HG02678 (cell line): Measurements from ENCODE around the gene CXADR.
"Not testable (repeated sequence)": the region's sequence is repeated elsewhere in the genome, so short reads cannot be mapped to it uniquely, and the experiment has no call there.

ENCODE experiments used
- ATAC-seq: cut with Tn5 transposase; IDR thresholded peaks from one replicate; pipeline ENCODE4 v1.9.1; 2021; ENCODE audit warnings: mild to moderate bottlenecking, moderate library complexity; ENCODE audit not compliant: unreplicated experiment

Gene CXADR

GRCh38 chr21:17512253-17513213 lies at the start of gene CXADR:
Gene CXADR, plus strand, starts transcription at chr21:17513043. Its CDS starts 87 bp downstream, at chr21:17513130.
- ATAC-seq = peak; percentile 80

DNA sequence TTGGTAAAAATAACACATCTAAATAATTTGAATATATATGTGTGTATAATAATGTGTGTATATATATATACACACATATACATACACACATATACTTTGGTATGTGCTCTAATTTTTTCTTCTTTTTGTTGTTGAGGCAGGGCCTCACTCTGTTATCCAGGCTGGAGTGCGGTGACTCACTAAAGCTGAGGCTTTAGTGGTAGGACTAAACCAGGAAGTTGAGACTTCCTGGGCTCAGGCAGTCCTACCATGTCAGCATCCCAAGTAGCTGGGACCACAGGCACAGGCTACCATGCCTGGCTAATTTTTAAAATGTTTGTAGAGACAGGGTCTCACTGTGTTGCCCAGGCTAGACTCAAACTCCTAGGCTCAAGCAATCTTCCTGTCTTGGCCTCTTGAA lies 46.7 kb upstream of the CXADR start:
- no peak for ATAC-seq

DNA sequence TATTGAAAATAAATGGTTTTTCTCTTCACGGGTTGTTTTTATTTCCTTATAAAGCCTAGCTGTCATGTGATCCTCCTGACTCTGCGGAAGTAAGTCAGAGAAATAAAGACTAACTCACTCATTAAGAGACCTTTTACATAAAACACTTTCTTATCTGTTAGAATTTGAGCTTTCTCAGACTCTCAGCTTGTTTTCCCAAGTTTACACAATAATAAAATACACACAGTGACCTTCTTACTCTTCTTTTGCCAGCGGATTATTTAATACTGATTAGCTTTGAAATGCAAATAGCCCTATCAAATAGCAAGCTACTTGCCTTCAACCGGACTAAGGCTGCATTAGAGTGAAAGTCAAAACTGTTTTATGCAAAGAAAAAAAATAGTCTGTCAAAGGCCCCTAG lies 45.5 kb upstream of the CXADR start:
- ATAC-seq = no peak

DNA sequence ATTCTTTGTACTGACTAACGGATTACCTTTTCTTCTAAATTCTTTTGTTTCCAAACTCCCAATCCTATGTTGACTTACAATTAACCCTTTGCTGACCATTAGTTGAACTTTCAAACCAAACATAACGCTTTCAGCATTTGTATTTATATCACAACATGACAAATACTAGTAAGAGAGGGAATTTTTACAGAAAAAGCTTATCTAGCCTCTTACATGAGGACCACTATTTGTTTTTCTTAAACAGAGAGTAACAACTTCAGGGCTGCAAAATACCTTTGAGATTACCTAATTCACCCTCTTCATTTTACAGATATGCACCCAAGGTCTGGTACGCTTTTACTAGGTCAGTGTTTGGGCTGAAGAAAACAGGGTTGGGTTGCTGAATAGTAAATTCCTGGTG lies 45.0 kb upstream of the CXADR start:
- no peak for ATAC-seq

DNA sequence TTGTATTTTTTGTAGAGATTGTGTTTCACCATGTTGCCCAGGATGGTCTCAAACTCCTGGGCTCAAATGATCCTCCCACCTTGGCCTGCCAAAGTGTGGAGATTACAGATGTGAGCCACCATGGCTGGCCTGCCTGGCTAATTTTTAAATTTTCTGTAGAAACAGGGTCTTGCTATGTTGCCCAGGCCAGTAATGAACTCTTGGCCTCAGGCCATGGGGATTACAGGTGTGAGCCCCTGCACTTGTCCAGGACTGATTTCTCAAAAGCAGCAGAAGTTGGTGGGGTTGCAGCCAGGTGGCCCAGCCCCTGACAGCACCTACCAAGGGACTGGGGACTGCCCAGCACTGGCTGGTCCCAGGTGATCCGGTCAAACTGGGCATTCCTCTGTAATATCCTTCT lies 44.1 kb upstream of the CXADR start:
- no peak for ATAC-seq

- ATAC-seq = no peak
Measured at GRCh38 chr21:17469727-17470126, 43.1 kb upstream of the CXADR start.

- no peak for ATAC-seq
Measured at GRCh38 chr21:17472182-17472581, 40.7 kb upstream of the CXADR start.

- no peak for ATAC-seq
Measured at GRCh38 chr21:17472592-17473271, 40.1 kb upstream of the CXADR start.

GRCh38 chr21:17476006-17476405 lies 36.8 kb upstream of the CXADR start:
- no peak for ATAC-seq

GRCh38 chr21:17478156-17478555 lies 34.7 kb upstream of the CXADR start:
- ATAC-seq = not testable (repeated sequence)

- no peak for ATAC-seq
Measured at GRCh38 chr21:17479606-17480005, 33.2 kb upstream of the CXADR start.

- ATAC-seq = no peak
Measured at GRCh38 chr21:17482928-17483327, 29.9 kb upstream of the CXADR start.

GRCh38 chr21:17488620-17489019 lies 24.2 kb upstream of the CXADR start:
- ATAC-seq = peak; percentile 73

DNA sequence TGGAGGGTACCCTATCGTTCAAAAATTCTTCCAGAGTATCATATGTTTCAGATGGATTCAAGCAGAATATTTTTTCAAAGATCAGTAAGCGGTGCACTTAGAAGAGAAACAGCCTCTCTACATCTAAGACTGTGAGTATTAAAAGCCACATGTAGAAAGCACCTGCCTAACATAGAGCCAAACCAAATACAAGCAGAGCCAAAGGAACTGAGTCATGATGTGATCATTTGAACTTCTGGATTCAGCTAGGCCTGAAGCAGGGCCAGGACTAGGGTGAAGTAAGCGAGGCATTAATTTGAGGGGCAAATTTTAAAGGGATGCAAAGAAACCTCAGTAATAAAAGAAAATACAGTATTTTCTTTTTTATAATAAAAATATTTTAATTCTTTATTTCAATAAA lies 23.3 kb upstream of the CXADR start:
- not testable (repeated sequence) for ATAC-seq

- no peak for ATAC-seq
Measured at GRCh38 chr21:17491716-17492414, 21.0 kb upstream of the CXADR start.

GRCh38 chr21:17492415-17493168 lies 20.3 kb upstream of the CXADR start:
- ATAC-seq = no peak

DNA sequence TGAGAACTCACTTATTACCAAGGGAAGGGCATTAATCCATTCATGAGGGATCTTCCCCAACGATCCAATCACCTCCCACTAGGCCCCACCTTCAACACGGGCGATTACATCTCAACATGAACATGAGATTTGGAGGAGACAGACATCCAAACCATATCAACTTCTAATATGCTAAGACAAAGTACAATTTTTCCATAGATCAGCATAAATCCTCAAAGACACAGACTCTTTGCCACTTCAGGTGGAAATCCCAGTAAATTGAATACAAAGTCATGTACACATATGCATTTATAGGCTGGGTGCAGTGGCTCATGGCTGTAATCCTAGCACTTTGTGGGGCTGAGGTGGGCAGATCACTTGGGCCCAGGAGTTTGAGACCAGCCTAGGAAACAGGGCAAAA lies 18.8 kb upstream of the CXADR start:
- ATAC-seq = no peak

GRCh38 chr21:17495680-17496079 lies 17.2 kb upstream of the CXADR start:
- ATAC-seq = no peak

DNA sequence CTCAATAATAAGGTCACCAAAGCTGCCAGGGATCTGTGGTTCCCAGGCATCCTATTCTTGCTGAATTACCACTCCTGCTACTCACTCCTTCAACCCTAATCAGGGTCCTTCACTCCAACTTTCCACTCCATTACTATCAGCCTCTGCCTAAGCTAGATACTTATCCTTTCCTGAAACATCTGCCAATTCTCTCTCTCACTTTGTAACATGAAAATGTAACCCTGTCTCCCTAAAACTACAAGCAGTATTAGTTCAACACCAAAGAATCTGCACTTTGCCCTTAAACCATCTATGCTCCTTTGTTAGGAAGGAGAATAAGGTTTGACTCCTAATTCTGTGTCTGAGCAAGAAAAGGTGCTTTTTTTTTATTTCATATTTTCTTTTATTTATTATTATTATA lies 15.5 kb upstream of the CXADR start:
- no peak for ATAC-seq

GRCh38 chr21:17498586-17498985 lies 14.3 kb upstream of the CXADR start:
- no peak for ATAC-seq
